ENCODE results near the gene SLC5A9. TPM values are rescaled to one million over a fixed set of nuclear protein-coding genes. Genes with fewer than 3 reads are reported as not detected.

Gene SLC5A9
- total RNA-seq, 1 experiment from 2014 or later: 3.9 TPM

- no peak overlapping the region for H3K4me3 ChIP-seq (ENCODE audit: low read depth, low read length)
- CTCF ChIA-PET: interaction anchor here (1.4 kb wide), 1 partner anchor 11 kb away, joined by 4 read pairs; no protein-coding TSS in a partner anchor
- no peak for DNase-seq
- H3K36me3 Mint-ChIP-seq (ENCODE audit: insufficient read depth, unreplicated experiment): no peaks in the 10 kb centered on the region
- H3K9me3 Mint-ChIP-seq (ENCODE audit: unreplicated experiment): no peaks in the 10 kb centered on the region
- POLR2A ChIA-PET: no interaction called here
- H3K27me3 Mint-ChIP-seq (ENCODE audit: insufficient read depth, unreplicated experiment): peaks cover 6% of the 10 kb centered on the region
- H3K4me1 Mint-ChIP-seq (ENCODE audit: low read depth, unreplicated experiment): no peaks in the 10 kb centered on the region
- no peak for TF ChIP-seq CTCF (IDR thresholded peaks at IDR 0.05; ENCODE audit: insufficient read depth in 1 of 2, low read depth in 1 of 2, low read length in 1 of 2, severe bottlenecking in 1 of 2, unreplicated experiment in 1 of 2)
- no peaks in the 10 kb centered on the region for H3K36me3 ChIP-seq (ENCODE audit: control insufficient read depth, insufficient read depth, low read length)
- no peak overlapping the region for H3K4me3 Mint-ChIP-seq (ENCODE audit: unreplicated experiment)
- no TSS peak for BruUV-seq (replicated peaks)
- intact Hi-C loops (cut with micrococcal nuclease; ENCODE audit: unreplicated experiment): no loop called here
- H3K27ac Mint-ChIP-seq (ENCODE audit: unreplicated experiment): no peak overlapping the region
- no peaks in the 10 kb centered on the region for H3K27me3 ChIP-seq (replicated peaks; ENCODE audit: control insufficient read depth, insufficient read depth, low read length)
- H3K9me3 ChIP-seq: no peaks in the 10 kb centered on the region
- no peaks in the 10 kb centered on the region for H3K4me1 ChIP-seq
These were observed 7.7 kb upstream of the SLC5A9 start for GRCh38 chr1:48214820-48215219.

GRCh38 chr1:48215222-48215621 lies 7.3 kb upstream of the SLC5A9 start:
- Mint-ChIP-seq H3K27me3 (ENCODE audit: insufficient read depth, unreplicated experiment) (peaks cover 6% of the 10 kb centered on the region), H3K36me3 (ENCODE audit: insufficient read depth, unreplicated experiment) (no peaks in the 10 kb centered on the region), H3K4me3 (ENCODE audit: unreplicated experiment) (no peak overlapping the region), H3K9me3 (ENCODE audit: unreplicated experiment) (no peaks in the 10 kb centered on the region), H3K4me1 (ENCODE audit: low read depth, unreplicated experiment) (no peaks in the 10 kb centered on the region), H3K27ac (ENCODE audit: unreplicated experiment) (no peak overlapping the region)
- ChIA-PET CTCF (interaction anchor here (1.4 kb wide), 1 partner anchor 12 kb away, joined by 4 read pairs; no protein-coding TSS in a partner anchor), POLR2A (no interaction called here)
- intact Hi-C loops (cut with micrococcal nuclease; ENCODE audit: unreplicated experiment): no loop called here
- Histone ChIP-seq H3K27me3 (replicated peaks; ENCODE audit: control insufficient read depth, insufficient read depth, low read length) (no peaks in the 10 kb centered on the region), H3K9me3 (no peaks in the 10 kb centered on the region), H3K4me1 (no peaks in the 10 kb centered on the region), H3K36me3 (ENCODE audit: control insufficient read depth, insufficient read depth, low read length) (no peaks in the 10 kb centered on the region), H3K4me3 (ENCODE audit: low read depth, low read length) (no peak overlapping the region)
- TF ChIP-seq CTCF (IDR thresholded peaks at IDR 0.05; ENCODE audit: insufficient read depth in 1 of 2, low read depth in 1 of 2, low read length in 1 of 2, severe bottlenecking in 1 of 2, unreplicated experiment in 1 of 2): no peak
- no TSS peak for BruUV-seq (replicated peaks)
- no peak for DNase-seq

- Mint-ChIP-seq H3K27me3 (ENCODE audit: insufficient read depth, unreplicated experiment) (peaks cover 6% of the 10 kb centered on the region), H3K27ac (ENCODE audit: unreplicated experiment) (no peak overlapping the region), H3K9me3 (ENCODE audit: unreplicated experiment) (no peaks in the 10 kb centered on the region), H3K4me1 (ENCODE audit: low read depth, unreplicated experiment) (no peaks in the 10 kb centered on the region), H3K36me3 (ENCODE audit: insufficient read depth, unreplicated experiment) (no peaks in the 10 kb centered on the region), H3K4me3 (ENCODE audit: unreplicated experiment) (no peak overlapping the region)
- intact Hi-C loops (cut with micrococcal nuclease; ENCODE audit: unreplicated experiment): no loop called here
- Histone ChIP-seq H3K9me3 (no peaks in the 10 kb centered on the region), H3K36me3 (ENCODE audit: control insufficient read depth, insufficient read depth, low read length) (no peaks in the 10 kb centered on the region), H3K4me3 (ENCODE audit: low read depth, low read length) (no peak overlapping the region), H3K4me1 (no peaks in the 10 kb centered on the region), H3K27me3 (replicated peaks; ENCODE audit: control insufficient read depth, insufficient read depth, low read length) (no peaks in the 10 kb centered on the region)
- no TSS peak for BruUV-seq (replicated peaks)
- no peak for DNase-seq
- CTCF ChIA-PET: interaction anchor here (1.4 kb wide), 1 partner anchor 13 kb away, joined by 4 read pairs; no protein-coding TSS in a partner anchor
- POLR2A ChIA-PET: no interaction called here
- TF ChIP-seq CTCF (IDR thresholded peaks at IDR 0.05; ENCODE audit: insufficient read depth in 1 of 2, low read depth in 1 of 2, low read length in 1 of 2, severe bottlenecking in 1 of 2, unreplicated experiment in 1 of 2): no peak
These were observed 6.6 kb upstream of the SLC5A9 start for GRCh38 chr1:48215889-48216288.
